Activated naive CD4-positive, alpha-beta T cell treated with anti-CD3 and anti-CD28 coated beads, Interleukin-2, amount 50 U/mL, for 16 hours (primary cell): ENCODE data around the gene SULF2.

Experiments used
- DNase-seq: peaks from one replicate; pipeline ENCODE4 v3.0.0-alpha.2; 2020

Gene SULF2

DNA sequence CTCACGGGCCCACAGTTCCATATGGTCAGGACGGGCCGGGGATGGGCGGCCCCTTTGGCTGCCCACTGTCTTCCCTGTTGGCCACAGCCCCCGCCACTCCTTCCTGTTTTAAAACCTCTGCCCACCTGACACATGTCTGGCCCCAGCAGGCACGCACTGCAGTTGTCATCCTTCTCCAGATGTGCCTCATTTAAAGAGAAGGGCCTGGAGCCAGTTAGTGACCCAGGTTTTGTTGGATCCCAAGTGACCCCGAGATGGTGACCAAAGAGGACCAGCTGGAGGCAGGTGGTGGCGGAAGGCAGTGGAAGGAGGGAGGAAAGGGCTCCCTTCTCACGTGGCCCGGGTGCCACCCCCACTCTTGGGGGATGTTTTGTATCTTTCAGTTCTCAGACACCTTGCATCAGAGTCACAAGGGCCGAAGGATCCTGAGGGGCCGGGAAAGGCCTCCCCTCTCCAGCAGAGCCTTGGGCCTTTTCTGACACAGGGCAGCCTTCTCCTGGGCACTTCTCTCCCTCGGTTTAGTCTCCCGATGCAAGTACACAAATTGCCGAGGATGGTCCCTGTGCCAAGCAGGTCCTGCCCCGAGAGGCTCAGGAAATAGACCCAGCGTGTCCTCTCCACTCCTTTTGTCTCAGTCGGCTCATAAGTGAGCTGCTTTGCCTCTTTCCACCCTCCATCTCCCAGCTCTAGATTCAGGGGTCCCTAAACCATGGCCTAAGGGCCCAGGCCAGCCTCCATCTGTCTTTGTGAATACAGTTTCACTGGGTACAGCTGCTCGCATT lies 117.6 kb downstream of the SULF2 start:
- no peak for DNase-seq

GRCh38 chr20:47667086-47667485 lies 118.2 kb downstream of the SULF2 start:
- DNase-seq: no peak

GRCh38 chr20:47666304-47666703 lies 119.0 kb downstream of the SULF2 start:
- no peak for DNase-seq

DNA sequence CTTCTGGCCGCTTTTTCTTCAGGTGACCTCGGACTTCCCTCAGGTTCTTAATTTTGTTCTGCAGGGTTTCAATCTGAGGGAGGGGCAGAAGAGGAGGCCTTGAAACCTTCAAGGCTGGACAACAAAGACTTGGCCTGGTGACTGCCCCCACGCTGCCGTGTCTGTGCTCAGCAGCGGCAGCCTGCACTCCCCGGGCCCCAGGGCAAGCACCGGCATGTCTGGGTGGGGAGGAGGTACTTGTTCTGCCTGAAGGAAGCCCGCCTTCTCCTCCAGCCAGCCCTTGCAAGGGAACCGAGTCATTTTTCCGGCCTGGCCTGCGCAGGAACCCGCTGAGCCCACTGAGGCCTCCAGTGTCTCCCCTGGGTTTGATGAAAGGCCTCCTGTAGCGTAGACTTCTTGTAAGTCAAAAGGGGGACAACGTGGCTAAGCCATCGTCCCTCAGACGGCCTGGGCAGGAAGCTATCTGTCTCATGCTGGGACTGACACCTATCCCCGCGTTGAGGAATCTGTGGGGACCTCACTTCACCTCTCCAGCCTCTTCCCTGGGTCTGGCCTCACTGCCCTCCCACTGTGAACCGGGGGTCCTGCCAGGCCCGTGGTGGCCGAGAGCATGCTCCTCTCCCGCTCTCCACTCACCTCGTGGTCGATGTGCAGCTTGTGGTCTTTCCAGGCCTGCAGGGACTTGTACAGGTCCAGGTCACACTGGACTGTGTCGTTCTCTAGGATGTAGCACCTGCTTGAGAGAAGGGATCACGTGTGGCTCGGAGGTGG lies 119.9 kb downstream of the SULF2 start:
- no peak for DNase-seq

DNA sequence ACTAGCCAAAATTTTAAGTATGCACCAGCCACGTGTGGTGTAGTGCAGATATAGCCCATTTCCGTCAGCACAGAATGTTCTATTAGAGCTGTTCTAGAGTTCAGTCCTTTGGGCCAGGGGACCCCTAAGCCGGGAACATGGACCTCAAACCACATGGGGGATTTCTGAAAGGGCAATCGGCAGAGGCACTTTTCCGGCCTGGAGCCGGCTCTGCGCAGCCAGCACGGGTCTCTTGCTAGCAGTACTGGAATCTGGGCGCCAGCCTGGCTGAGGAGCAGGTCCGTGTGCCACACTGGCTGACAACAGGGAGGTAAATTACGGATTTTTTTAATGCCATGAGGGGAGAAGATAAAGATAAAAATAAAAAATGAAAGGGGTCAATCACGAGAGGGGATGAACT lies 120.5 kb downstream of the SULF2 start:
- DNase-seq: no peak

DNA sequence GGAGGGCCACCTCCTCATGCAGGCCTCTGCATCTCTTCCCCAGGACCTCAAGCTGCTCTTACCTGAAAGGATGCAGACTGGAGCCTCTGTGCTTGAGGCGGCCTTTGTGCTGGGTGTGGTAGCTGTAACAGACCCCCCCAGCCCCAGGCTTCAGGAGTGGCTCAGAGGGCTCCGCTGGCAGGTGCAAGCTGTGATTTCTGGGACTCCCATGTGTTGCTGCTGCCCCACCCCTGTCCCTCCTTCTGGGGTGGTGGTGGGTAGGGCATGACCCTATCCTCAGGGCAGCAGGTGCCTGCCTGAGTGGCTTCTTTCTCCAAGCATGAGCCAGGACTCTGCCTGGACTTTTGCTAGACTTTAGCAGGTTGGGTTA lies 121.2 kb downstream of the SULF2 start:
- no peak for DNase-seq

DNA sequence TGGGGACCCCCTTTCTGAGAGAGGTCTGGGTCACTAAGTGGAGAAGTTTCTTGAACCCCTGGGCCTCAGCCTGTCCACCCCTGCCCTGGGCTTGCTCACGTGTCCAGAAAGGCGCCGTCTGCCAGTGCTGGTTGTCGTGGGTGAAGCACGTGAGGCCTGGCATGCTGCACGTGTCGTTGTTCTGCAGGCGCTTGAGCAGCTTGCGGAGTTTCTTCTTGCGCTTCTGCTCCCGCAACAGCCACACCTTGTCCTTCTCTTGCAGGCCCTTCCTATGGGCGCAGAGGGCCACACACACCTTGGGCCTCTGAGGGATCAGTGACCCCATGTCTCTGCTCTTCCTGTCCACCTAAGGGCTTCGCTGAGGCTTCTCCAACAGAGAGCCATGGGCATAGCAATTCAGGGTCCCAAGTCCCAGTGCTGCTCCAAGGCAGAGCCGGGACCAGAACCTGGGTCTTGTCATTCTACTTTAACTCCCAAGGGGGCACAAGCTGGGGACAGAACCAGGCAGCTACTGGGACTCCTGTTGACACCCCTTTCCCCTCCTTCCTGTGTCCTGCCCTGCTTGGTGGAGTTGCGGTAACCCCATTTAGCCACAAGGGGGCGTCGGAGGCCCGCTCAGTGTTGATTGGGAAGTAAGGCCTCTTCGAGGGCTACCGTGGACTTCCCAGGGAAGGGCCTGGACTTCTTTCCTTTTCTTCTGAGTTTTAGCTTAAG lies 121.8 kb downstream of the SULF2 start:
- DNase-seq: peak; percentile 66

DNA sequence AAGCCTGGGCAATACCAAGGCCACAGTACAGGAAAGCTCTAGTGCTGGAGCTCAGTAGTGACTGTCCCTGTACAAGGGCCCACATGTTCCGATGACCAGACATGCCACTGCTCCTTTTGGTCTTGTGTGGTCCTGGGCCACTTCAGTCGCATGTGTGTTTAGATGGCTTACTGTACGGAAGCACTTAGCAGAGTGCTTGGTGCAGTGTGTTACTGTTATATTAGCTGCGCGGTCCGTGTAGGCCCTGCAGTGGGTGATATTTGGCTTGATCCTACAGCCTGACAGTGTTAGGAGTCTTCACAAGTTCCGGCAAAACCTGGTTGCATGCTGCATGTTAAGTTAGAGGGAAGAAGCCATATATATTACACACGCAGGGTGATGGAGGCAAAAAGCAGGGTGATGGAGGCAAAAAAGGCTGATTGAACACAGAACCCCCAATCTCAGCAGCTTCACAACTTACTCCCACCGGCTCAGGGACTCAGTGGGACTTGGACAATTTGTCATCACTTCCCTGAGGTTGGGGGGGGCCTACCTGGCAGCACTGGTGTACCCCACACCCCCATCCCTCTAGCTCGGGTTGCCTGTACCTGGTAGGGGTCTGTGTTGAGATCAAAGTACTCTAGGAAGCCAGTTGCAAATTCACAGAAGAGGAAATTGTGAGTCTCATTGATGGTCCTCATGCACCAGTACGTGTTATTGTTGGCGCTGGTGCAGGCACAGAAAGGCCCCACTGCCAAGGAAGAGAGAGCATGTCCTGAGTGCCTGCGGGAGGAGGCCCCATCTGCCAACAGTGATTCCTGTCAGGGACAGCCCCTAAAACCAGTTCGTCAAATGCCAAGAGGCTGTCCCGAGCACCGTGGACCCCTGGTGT lies 122.6 kb downstream of the SULF2 start:
- DNase-seq: no peak

DNA sequence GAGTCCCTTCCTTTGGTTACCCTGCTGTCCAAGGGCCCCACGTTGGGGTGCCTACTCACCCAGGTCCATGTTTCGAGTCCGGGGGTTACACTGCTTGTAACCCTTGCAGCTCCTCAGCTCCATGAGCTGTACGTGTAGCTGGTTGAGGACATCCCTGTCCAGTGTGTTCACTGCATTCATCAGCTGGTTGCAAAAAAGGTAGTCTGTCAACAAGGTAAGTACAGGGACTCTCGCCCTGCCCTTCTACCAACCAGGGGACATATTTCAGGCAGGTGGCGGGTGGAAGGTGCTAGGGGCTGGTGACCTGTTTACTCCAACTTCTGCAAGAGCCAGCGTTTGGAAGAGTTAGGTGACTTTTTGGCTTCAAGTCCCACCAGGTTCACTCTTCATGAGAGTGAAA lies 123.6 kb downstream of the SULF2 start:
- DNase-seq: no peak

- no peak for DNase-seq
Observed at GRCh38 chr20:47660983-47661700, 124.1 kb downstream of the SULF2 start.

- no peak for DNase-seq
Observed at GRCh38 chr20:47660602-47660905, 124.7 kb downstream of the SULF2 start.

GRCh38 chr20:47659904-47660601 lies 125.2 kb downstream of the SULF2 start:
- DNase-seq: no peak

GRCh38 chr20:47656318-47656717 lies 129.0 kb downstream of the SULF2 start:
- DNase-seq: no peak

- DNase-seq: no peak
Observed at GRCh38 chr20:47655635-47656034, 129.6 kb downstream of the SULF2 start.

DNA sequence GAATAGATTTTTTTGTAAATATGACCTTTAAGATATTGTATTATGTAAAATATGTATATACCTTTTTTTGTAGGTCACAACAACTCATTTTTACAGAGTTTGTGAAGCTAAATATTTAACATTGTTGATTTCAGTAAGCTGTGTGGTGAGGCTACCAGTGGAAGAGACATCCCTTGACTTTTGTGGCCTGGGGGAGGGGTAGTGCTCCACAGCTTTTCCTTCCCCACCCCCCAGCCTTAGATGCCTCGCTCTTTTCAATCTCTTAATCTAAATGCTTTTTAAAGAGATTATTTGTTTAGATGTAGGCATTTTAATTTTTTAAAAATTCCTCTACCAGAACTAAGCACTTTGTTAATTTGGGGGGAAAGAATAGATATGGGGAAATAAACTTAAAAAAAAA lies 130.9 kb downstream of the SULF2 start:
- DNase-seq: no peak

DNA sequence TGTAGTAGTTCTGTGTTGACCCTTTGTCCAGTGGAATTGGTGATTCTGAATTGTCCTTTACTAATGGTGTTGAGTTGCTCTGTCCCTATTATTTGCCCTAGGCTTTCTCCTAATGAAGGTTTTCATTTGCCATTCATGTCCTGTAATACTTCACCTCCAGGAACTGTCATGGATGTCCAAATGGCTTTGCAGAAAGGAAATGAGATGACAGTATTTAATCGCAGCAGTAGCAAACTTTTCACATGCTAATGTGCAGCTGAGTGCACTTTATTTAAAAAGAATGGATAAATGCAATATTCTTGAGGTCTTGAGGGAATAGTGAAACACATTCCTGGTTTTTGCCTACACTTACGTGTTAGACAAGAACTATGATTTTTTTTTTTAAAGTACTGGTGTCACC lies 131.4 kb downstream of the SULF2 start:
- no peak for DNase-seq

GRCh38 chr20:47652794-47653193 lies 132.5 kb downstream of the SULF2 start:
- no peak for DNase-seq

GRCh38 chr20:47652301-47652700 lies 133.0 kb downstream of the SULF2 start:
- no peak for DNase-seq

- no peak for DNase-seq
Observed at GRCh38 chr20:47648943-47649342, 136.3 kb downstream of the SULF2 start.

- no peak for DNase-seq
Observed at GRCh38 chr20:47647994-47648393, 137.3 kb downstream of the SULF2 start.

DNA sequence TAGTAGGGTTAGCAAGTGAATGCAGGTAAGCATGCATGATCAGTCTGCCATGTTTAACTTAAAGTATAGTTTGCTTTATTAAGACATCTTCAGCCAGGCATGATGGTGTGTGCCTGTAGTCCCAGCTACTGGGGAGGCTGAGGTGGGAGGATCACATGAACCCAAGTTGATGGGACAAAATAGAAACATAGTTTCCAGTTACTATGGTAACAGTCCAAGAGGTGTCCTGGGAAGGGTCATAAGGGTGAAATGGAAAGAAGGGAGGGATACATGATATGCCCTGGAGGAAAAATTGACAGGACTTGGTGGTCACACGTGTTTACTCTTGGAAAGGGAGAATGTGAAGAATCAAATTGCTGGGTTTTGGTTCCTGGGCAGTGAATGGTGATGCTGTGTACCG lies 139.6 kb downstream of the SULF2 start:
- no peak for DNase-seq

GRCh38 chr20:47642624-47643023 lies 142.7 kb downstream of the SULF2 start:
- no peak for DNase-seq
